GM23338 (cell line): ENCODE results near the gene ABHD16A.

Experiments used
- CREB1 ChIP-seq: fragments of 250-450 bp; sonication (Bioruptor Pico); IDR thresholded peaks from 2 replicates; pipeline ENCODE4 v1.5.0; 2020; ENCODE audit warnings: low read depth, mild to moderate bottlenecking, moderate library complexity
- CTCF ChIP-seq, 2 experiments: fragments of 200-600 bp in 1 of 2; sonication (generic) in 1 of 2; conservative IDR thresholded peaks; 2 replicates each; pipeline versions ENCODE4 v1.5.1 to v1.6.1; 2016 to 2017; ENCODE audit warnings: antibody characterized with exemption in 2 of 2, low read depth in 2 of 2, mild to moderate bottlenecking in 2 of 2, moderate library complexity in 1 of 2
- EZH2 ChIP-seq: fragments of 200-600 bp; sonication (generic); IDR thresholded peaks from one replicate; pipeline ENCODE4 v1.8.0; 2017; ENCODE audit warnings: antibody characterized with exemption, mild to moderate bottlenecking, low read depth; ENCODE audit not compliant: unreplicated experiment
- EZH2phosphoT487 ChIP-seq: fragments of 200-600 bp; sonication (generic); IDR thresholded peaks from one replicate; pipeline ENCODE4 v1.8.1; 2018; ENCODE audit warnings: antibody characterized with exemption; ENCODE audit not compliant: unreplicated experiment
- POLR2AphosphoS5 ChIP-seq: IDR thresholded peaks from 2 replicates; pipeline ENCODE4 v1.6.1; 2016; ENCODE audit warnings: antibody characterized with exemption, low read depth

GRCh38 chr6:31642798-31643570 lies 60.1 kb downstream of the ABHD16A start:
- TF ChIP-seq POLR2AphosphoS5 (no peak), EZH2phosphoT487 (no peak), EZH2 (no peak), CTCF (conservative IDR thresholded peaks at IDR 0.05; ENCODE audit: low read depth in 2 of 2) (no peak), CREB1 (CRISPR knock-in tag) (no peak)
